Natural killer cell treated with Interleukin-12 subunit alpha and Interleukin-12 subunit beta and Interleukin-15 and Interleukin-18, amount 100 ng/mL, for 72 hours (primary cell): ENCODE measurements around the gene CDC27. TPM values are rescaled to one million over a fixed set of nuclear protein-coding genes. Genes with fewer than 3 reads are reported as not detected.
"Not testable (repeated sequence)": the region's sequence is repeated elsewhere in the genome, so short reads cannot be mapped to it uniquely, and the experiment has no call there.

Source experiments
- ATAC-seq, 2 donors: fragments of 150-1000 bp; cut with Tn5 transposase in 1 of 2; sonication (Bioruptor Pico), chemical (Tn5 transposase) in 1 of 2; 2 replicates each; pipeline ENCODE4 v1.10.0; 2021
- DNase-seq: peaks from one replicate; pipeline ENCODE4 v3.0.0; 2022; ENCODE audit warnings: low spot score
- H3K27ac Mint-ChIP-seq, 2 donors: 1 replicate in 1 of 2; 2 replicates in 1 of 2; pipeline ENCODE4 v1.8.0; 2022; ENCODE audit warnings: mixed read lengths in 2 of 2, mild to moderate bottlenecking in 1 of 2, moderate library complexity in 1 of 2
- H3K27me3 Mint-ChIP-seq, 2 donors: 1 replicate in 1 of 2; 2 replicates in 1 of 2; pipeline ENCODE4 v1.8.0; 2022; ENCODE audit warnings: mixed read lengths in 2 of 2
- H3K36me3 Mint-ChIP-seq: one replicate; pipeline ENCODE4 v1.8.0; 2022; ENCODE audit warnings: mixed read lengths
- H3K4me1 Mint-ChIP-seq, 2 donors: 1 replicate in 1 of 2; 2 replicates in 1 of 2; pipeline ENCODE4 v1.8.0; 2022; ENCODE audit warnings: low read depth in 2 of 2, mixed read lengths in 2 of 2, mild to moderate bottlenecking in 1 of 2
- H3K4me3 Mint-ChIP-seq: one replicate; pipeline ENCODE4 v1.8.0; 2022; ENCODE audit warnings: mixed read lengths
- H3K9me3 Mint-ChIP-seq: 2 replicates; pipeline ENCODE4 v1.8.0; 2022; ENCODE audit warnings: mixed read lengths
- total RNA-seq, 2 donors: library from RNA; stranded (reverse); gene quantifications; one replicate each; pipeline ENCODE4 v1.2.3, GENCODE V29; 2022

CDC27 gene
- total RNA-seq, 2 donors from 2014 or later = 134 to 141 TPM

GRCh38 chr17:47077576-47077975 is 111.5 kb downstream of the CDC27 start:
- H3K36me3 Mint-ChIP-seq = no peaks in the 10 kb centered on the region
- no peaks in the 10 kb centered on the region for H3K9me3 Mint-ChIP-seq
- no peak overlapping the region for H3K4me3 Mint-ChIP-seq
- no peak overlapping the region for H3K27ac Mint-ChIP-seq
- peaks cover 4 to 5% of the 10 kb centered on the region in 2 donors for H3K4me1 Mint-ChIP-seq
- ATAC-seq (no peak), DNase-seq (no peak)
- H3K27me3 Mint-ChIP-seq = no peaks in the 10 kb centered on the region

GRCh38 chr17:47076171-47076570 is 112.9 kb downstream of the CDC27 start:
- no peak overlapping the region for H3K27ac Mint-ChIP-seq
- H3K27me3 Mint-ChIP-seq = no peaks in the 10 kb centered on the region
- DNase-seq (no peak), ATAC-seq (no peak)
- no peak overlapping the region for H3K4me3 Mint-ChIP-seq
- peaks cover 3 to 7% of the 10 kb centered on the region in 2 donors for H3K4me1 Mint-ChIP-seq
- H3K9me3 Mint-ChIP-seq = no peaks in the 10 kb centered on the region
- H3K36me3 Mint-ChIP-seq = no peaks in the 10 kb centered on the region

GRCh38 chr17:47074361-47074760 is 114.7 kb downstream of the CDC27 start:
- not testable (repeated sequence) for DNase-seq, H3K4me3 Mint-ChIP-seq, H3K9me3 Mint-ChIP-seq, H3K27ac Mint-ChIP-seq, H3K27me3 Mint-ChIP-seq, ATAC-seq, H3K36me3 Mint-ChIP-seq
- H3K4me1 Mint-ChIP-seq = peaks cover 10 to 13% of the 10 kb centered on the region in 2 donors

DNA sequence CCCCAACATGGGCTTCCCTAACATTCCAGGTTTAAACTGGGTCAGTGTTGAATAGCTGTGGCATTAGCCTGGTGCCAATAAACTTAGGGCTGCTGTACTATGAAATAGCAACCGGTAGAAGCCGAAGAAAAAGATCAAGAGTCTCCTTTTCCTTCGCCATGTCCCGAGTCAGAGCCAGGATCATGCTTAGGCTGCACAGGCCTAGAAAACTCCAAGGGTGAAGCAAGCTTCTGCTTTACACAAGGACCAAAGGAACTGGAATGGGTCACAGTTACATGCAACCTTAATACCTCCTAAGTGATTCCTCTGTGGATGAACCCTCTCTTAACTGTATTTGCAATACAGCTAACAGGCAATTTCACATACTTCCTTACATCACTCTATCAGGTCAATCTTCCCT is 115.5 kb downstream of the CDC27 start:
- H3K4me1 Mint-ChIP-seq = peaks cover 13 to 16% of the 10 kb centered on the region in 2 donors
- H3K9me3 Mint-ChIP-seq, ATAC-seq, DNase-seq, H3K27me3 Mint-ChIP-seq, H3K4me3 Mint-ChIP-seq, H3K36me3 Mint-ChIP-seq, H3K27ac Mint-ChIP-seq: not testable (repeated sequence)

DNA sequence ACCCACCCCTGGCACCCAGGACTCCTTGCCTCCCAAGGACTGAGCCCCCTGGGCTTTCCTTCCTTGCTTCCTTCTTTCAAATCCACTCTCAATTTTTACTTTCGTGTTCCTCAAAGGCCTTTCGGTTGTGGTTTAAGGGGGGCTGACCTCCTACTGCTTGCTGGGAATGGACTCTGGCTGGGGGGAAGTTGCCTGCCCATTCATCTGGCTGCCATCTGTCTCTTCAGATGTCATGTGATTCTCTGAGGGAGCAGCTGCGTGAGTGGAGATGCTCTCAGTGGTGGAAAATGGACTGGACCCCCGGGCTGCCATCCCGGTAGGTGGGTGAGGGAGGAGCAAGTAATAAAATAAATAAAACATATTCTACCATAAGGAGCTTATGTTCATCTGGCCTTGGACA is 116.2 kb downstream of the CDC27 start:
- DNase-seq = no peak
- H3K36me3 Mint-ChIP-seq = no peaks in the 10 kb centered on the region
- H3K9me3 Mint-ChIP-seq = no peaks in the 10 kb centered on the region
- H3K4me3 Mint-ChIP-seq = peak overlapping the region; percentile 38
- no peak for ATAC-seq
- H3K4me1 Mint-ChIP-seq = peaks cover 17 to 18% of the 10 kb centered on the region in 2 donors
- peak overlapping the region; percentile 38 to 90 for H3K27ac Mint-ChIP-seq
- H3K27me3 Mint-ChIP-seq = no peaks in the 10 kb centered on the region

GRCh38 chr17:47071171-47071570 is 117.9 kb downstream of the CDC27 start:
- ATAC-seq, H3K9me3 Mint-ChIP-seq, H3K4me3 Mint-ChIP-seq, H3K27me3 Mint-ChIP-seq, DNase-seq, H3K36me3 Mint-ChIP-seq: not testable (repeated sequence)
- H3K27ac Mint-ChIP-seq = peak overlapping the region; percentile 57 to 90
- peaks cover 25 to 28% of the 10 kb centered on the region in 2 donors for H3K4me1 Mint-ChIP-seq

- H3K9me3 Mint-ChIP-seq, H3K36me3 Mint-ChIP-seq, DNase-seq, H3K4me3 Mint-ChIP-seq, H3K27me3 Mint-ChIP-seq, ATAC-seq: not testable (repeated sequence)
- Mint-ChIP-seq H3K4me1 (peaks cover 29 to 30% of the 10 kb centered on the region in 2 donors), H3K27ac (peak overlapping the region in 1 of 2 donors; percentile 90)
Measured at GRCh38 chr17:47070266-47070665, 118.8 kb downstream of the CDC27 start.

Other genes with a start within 250 kb of the CDC27 start
- gene RPRML, start 210.0 kb downstream of the CDC27 start, total RNA-seq = not detected
- 1 to 10 TPM in 1 of 2 donors, under 1 TPM in 1; 0.92 to 1.1 TPM for gene MYL4, start 20.1 kb upstream of the CDC27 start, total RNA-seq
- gene ITGB3, start 64.5 kb upstream of the CDC27 start, total RNA-seq = under 1 TPM in 1 of 2 donors, not detected in 1; 0.39 TPM
- gene EFCAB13, start 134.7 kb upstream of the CDC27 start, total RNA-seq = 1 to 10 TPM; 1.9 to 4.9 TPM